Large intestine (tissue), 3 donors: ENCODE results near the gene C4BPB. TPM values are rescaled to one million over a fixed set of nuclear protein-coding genes. Genes with fewer than 3 reads are reported as not detected.

Experiments used
- DNase-seq, 2 donors: peaks; one replicate each; pipeline versions ENCODE4 v3.0.0 to v3.0.0-alpha.2; 2013
- H3K27ac ChIP-seq: one replicate; pipeline ENCODE4 v1.5.1; 2013; ENCODE audit warnings: low read length
- H3K27me3 ChIP-seq: 2 replicates; pipeline ENCODE4 v1.6.1; 2013; ENCODE audit warnings: low read length; ENCODE audit not compliant: control insufficient read depth, insufficient read depth
- H3K36me3 ChIP-seq: 2 replicates; pipeline ENCODE4 v1.6.1; 2013; ENCODE audit warnings: low read length; ENCODE audit not compliant: control insufficient read depth, insufficient read depth
- H3K4me1 ChIP-seq: one replicate; pipeline ENCODE4 v1.6.1; 2013; ENCODE audit warnings: low read length; ENCODE audit not compliant: control insufficient read depth, insufficient read depth
- H3K4me3 ChIP-seq: one replicate; pipeline ENCODE4 v1.5.1; 2013; ENCODE audit warnings: low read length
- H3K9me3 ChIP-seq: one replicate; pipeline ENCODE4 v1.6.1; 2013; ENCODE audit warnings: mild to moderate bottlenecking, low read depth, low read length, moderate library complexity; ENCODE audit not compliant: control insufficient read depth
- WGBS: methylation state at CpG from one replicate; pipeline ENCODE4 v1.1.5; 2013; ENCODE audit warnings: low lambda C conversion rate; ENCODE audit not compliant: insufficient coverage; 5-methylcytosine and 5-hydroxymethylcytosine counted together
- polyA plus RNA-seq: library from polyadenylated mRNA; unstranded; fragments of 120-200 nt; gene quantifications from one replicate; pipeline ENCODE4 v1.2.1, GENCODE V29; 2013

The C4BPB gene
- polyA plus RNA-seq, 1 donor = 0.48 TPM

DNA sequence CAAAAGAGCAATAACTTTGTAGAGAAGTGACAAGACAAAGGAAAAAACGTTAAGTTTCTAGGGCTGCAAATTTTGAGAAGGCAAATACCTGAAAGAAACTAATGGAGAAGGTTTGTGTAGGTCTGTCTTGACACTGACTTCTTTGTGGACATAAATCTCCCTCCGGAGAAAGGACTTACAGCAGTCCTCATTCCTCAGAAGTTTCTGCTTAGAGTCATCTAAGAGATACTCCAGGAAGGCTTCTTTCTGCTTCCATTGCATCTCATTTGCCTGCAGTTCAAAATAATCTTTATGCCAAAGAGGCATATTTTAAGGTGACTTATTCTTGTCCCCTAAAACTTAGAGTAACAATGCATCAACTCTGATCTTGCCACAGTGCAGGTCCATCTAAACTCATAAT lies 4.4 kb upstream of the C4BPB start:
- H3K27ac ChIP-seq = no peak overlapping the region
- no CpG with 5 or more reads among the region's 2 CpGs for WGBS
- H3K27me3 ChIP-seq = no peaks in the 10 kb centered on the region
- no peak overlapping the region for H3K4me3 ChIP-seq
- peaks cover 6% of the 10 kb centered on the region for H3K4me1 ChIP-seq
- H3K9me3 ChIP-seq = no peaks in the 10 kb centered on the region
- peaks cover 7% of the 10 kb centered on the region for H3K36me3 ChIP-seq
- no peak for DNase-seq

- peak; percentile 57 to 62 for DNase-seq
- no peaks in the 10 kb centered on the region for H3K9me3 ChIP-seq
- peaks cover 4% of the 10 kb centered on the region for H3K36me3 ChIP-seq
- H3K4me3 ChIP-seq = no peak overlapping the region
- no peak overlapping the region for H3K27ac ChIP-seq
- peaks cover 6% of the 10 kb centered on the region for H3K4me1 ChIP-seq
- H3K27me3 ChIP-seq = no peaks in the 10 kb centered on the region
- WGBS = no CpG with 5 or more reads among the region's 8 CpGs
Measured at GRCh38 chr1:207084701-207085180, 3.9 kb upstream of the C4BPB start.

DNA sequence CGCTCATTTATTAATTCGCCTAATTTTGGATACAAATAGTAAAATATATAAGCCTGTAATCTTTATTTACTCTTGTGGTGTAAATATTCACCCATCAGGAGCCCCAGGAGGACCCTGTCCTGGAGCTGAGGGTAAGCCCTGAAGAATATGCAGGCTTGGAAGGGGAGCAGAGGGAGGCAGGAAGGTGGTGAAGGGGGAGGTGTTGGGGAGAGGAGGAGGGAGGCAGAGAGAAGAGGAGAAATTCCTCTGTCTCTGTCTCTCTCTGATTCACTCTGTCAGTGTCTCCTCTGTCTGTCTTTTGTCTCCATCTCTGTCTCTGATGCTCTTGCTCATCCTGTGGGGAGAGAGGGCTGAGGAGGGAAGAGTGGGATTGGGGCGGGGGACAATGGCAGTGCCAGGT lies 2.8 kb upstream of the C4BPB start:
- Histone ChIP-seq H3K27ac (no peak overlapping the region), H3K9me3 (no peaks in the 10 kb centered on the region), H3K27me3 (no peaks in the 10 kb centered on the region), H3K4me3 (no peak overlapping the region), H3K36me3 (no peaks in the 10 kb centered on the region), H3K4me1 (peaks cover 6% of the 10 kb centered on the region)
- 80% methylated on average over 2 of the region's 3 CpGs for WGBS
- DNase-seq = no peak

- WGBS = 0% methylated on average over 1 of the region's 2 CpGs
- Histone ChIP-seq H3K9me3 (no peaks in the 10 kb centered on the region), H3K27me3 (no peaks in the 10 kb centered on the region), H3K4me1 (peaks cover 6% of the 10 kb centered on the region), H3K36me3 (no peaks in the 10 kb centered on the region), H3K4me3 (no peak overlapping the region), H3K27ac (peak overlapping the region; percentile 4)
- DNase-seq = no peak
Measured at GRCh38 chr1:207088161-207088560, 499 bp upstream of the C4BPB start.

DNA sequence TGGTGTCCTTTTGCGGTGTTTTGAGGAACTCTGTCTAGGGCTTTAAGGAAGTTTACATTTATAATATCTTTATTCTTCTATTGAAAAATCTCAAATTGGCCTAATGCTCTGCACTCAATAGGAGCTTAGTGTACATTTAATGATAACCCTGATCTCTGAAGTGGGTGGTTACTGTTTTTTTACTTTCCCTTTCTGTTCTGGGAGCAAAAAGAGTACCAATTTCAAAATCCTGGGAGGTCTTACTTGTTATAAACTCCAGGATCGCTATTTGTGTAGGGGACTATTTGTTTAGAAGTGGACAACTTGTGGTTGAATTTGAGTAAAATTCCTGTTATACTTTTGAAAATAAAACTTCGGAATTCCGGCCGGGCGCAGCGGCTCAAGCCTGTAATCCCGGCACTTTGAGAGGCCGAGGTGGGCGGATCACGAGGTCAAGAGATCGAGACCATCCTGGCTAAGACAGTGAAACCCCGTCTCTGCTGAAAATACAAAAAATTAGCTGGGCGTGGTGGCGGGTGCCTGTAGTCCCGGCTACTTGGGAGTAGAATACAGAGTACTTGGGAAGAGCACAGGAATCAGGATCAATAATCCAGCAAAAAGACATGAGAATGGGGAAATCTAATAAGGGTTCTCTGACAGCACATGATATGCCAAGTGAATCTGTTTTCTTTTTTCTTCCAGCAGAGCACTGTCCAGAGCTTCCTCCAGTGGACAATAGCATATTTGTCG lies 1.1 kb downstream of the C4BPB start:
- H3K4me3 ChIP-seq = no peak overlapping the region
- H3K9me3 ChIP-seq = no peaks in the 10 kb centered on the region
- H3K27me3 ChIP-seq = no peaks in the 10 kb centered on the region
- peaks cover 6% of the 10 kb centered on the region for H3K4me1 ChIP-seq
- no peak overlapping the region for H3K27ac ChIP-seq
- DNase-seq = no peak
- 100% methylated on average over 1 of the region's 17 CpGs for WGBS
- no peaks in the 10 kb centered on the region for H3K36me3 ChIP-seq

GRCh38 chr1:207091200-207091908 lies 2.7 kb downstream of the C4BPB start:
- Histone ChIP-seq H3K4me1 (peaks cover 6% of the 10 kb centered on the region), H3K27ac (no peak overlapping the region), H3K9me3 (no peaks in the 10 kb centered on the region), H3K4me3 (no peak overlapping the region), H3K36me3 (no peaks in the 10 kb centered on the region), H3K27me3 (no peaks in the 10 kb centered on the region)
- WGBS = 80% methylated on average over 1 of the region's 4 CpGs
- DNase-seq = no peak

DNA sequence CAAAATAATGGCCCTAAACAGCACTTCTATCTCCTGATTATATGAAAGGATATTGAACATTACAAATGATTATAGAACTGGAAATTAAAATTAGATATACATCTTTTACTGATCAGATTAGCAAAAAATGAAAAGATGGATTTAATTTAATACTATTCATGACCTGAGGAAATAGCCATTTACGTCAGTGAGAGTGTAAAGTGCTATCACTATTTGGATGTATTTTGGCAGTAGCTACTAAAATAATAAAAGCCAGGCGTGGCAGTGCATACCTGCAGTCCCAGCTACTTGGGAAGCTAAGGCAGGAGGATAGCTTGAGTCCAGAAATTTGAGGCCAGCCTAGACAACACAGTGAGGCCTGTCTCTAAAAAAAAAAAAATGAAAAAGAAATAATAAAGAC lies 5.3 kb downstream of the C4BPB start:
- no peak for DNase-seq
- 33% methylated on average over 1 of the region's 2 CpGs for WGBS
- Histone ChIP-seq H3K27me3 (no peaks in the 10 kb centered on the region), H3K36me3 (no peaks in the 10 kb centered on the region), H3K4me1 (peaks cover under 1% of the 10 kb centered on the region), H3K9me3 (no peaks in the 10 kb centered on the region), H3K27ac (no peak overlapping the region), H3K4me3 (no peak overlapping the region)

DNA sequence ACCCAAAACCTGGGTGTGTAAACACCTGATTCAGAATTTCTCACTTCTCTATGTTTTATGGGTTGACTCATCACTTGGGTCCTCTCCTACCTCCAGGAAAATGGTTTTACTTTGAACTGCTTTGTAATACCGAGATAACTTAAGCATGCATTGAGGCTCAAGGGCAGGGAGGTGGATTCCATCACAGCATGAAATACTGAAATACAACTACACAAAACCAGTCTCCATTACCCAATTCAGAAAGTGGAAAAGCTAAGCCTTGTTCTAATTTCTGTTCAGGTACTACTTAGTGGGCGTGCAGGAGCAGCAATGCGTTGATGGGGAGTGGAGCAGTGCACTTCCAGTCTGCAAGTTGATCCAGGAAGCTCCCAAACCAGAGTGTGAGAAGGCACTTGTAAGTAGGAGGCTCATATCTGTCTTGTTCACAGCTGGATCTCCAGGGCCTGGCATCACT lies 9.2 kb downstream of the C4BPB start:
- Histone ChIP-seq H3K27me3 (no peaks in the 10 kb centered on the region), H3K27ac (no peak overlapping the region), H3K4me3 (no peak overlapping the region), H3K36me3 (no peaks in the 10 kb centered on the region), H3K4me1 (no peaks in the 10 kb centered on the region), H3K9me3 (no peaks in the 10 kb centered on the region)
- DNase-seq = no peak
- no CpG with 5 or more reads among the region's 3 CpGs for WGBS

DNA sequence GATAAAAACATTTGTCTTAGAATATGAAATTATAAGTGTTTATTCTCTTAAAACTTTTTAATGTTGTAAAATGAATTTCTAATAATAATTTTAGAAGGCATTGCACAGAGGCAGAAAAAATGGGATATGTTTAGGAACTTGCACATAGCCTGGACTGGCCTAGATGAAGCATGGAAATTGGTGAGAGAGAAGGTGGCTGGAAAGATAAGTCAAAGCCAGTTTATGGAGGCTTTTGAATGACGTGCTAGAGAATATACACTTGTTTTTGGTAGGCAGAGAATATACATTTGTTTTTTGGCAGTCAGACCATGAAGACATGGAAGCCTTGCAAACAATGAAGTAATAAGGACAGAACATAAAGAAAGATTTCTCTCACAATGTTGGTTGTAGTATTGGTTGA lies 13.1 kb downstream of the C4BPB start:
- 80% methylated on average over 1 of the region's 1 CpG for WGBS
- Histone ChIP-seq H3K36me3 (no peaks in the 10 kb centered on the region), H3K27ac (no peak overlapping the region), H3K27me3 (no peaks in the 10 kb centered on the region), H3K4me3 (no peak overlapping the region), H3K4me1 (no peaks in the 10 kb centered on the region), H3K9me3 (no peaks in the 10 kb centered on the region)
- DNase-seq = no peak

DNA sequence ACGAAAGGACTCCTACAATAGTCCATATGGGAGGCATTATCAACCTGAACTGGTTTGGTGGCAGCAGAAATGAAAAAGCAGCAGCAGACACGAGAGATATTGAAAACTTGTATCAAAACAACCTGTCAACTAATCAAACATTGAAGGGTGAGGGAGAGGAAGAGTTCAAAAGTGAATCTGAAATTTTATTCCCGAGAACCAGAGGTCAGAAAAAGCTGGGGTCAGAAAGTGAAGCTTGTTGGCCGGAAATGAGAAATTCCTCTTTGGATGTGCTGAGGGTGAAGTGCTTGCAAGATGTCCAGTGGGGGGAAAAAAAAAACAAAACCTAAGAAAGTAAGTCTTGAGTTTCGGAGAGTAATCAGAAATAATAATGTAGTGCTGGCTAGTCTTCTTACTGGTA lies 13.5 kb downstream of the C4BPB start:
- H3K27ac ChIP-seq = no peak overlapping the region
- H3K27me3 ChIP-seq = no peaks in the 10 kb centered on the region
- no peaks in the 10 kb centered on the region for H3K36me3 ChIP-seq
- 76% methylated on average over 3 of the region's 5 CpGs for WGBS
- no peak overlapping the region for H3K4me3 ChIP-seq
- H3K9me3 ChIP-seq = no peaks in the 10 kb centered on the region
- DNase-seq = no peak
- H3K4me1 ChIP-seq = no peaks in the 10 kb centered on the region
